Measurements from ENCODE around the gene ZNF695.
"Not testable (repeated sequence)": the region's sequence is repeated elsewhere in the genome, so short reads cannot be mapped to it uniquely, and the experiment has no call there.

Gene ZNF695

DNA sequence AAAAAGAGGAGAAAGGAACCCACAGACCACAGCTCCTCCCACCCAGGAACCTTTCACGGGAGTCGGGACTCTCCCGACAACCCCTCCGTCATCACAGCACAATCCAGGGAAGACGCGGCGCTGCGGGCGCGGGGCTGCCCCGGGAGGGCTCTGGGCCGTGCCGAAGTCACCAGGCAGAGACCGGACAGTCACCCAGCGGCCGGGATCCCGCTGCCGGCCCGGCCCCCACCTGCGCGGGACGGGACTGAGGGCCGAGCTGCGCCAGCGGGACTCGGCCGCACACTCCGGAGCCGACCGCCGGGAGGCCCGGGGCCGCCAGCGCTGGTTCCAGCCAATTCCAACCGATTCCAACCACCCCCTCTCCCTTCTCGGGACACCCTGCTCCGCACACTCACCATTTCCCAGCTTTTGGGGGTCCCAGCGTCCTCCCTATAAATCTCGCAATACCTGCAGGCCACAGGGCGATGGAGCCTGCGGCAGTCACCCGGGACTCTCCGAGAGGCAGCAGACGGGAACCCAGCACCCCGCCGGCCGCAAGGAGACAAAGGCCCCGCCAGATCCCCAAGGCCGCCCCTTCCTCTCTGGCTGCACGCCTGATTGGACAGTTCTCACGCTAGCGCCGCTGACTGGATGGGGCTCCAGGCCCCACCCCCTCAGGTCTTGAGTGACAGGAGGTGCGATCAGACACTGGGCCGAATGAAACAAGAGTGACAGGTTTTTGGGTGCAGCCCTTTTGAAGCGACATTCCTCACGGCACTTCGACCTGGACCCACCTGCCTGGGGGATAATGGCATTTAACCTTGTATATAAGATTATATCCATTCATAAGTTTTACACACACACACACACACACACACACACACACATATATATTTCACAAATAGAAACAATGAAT lies at the start of gene ZNF695:
TSS of gene ZNF695 (minus strand) at position 547 of the 895 bp plus-strand sequence. CDS start at position 398, 149 bp downstream.
- DNase-seq: peak; percentile 68 to 74

DNA sequence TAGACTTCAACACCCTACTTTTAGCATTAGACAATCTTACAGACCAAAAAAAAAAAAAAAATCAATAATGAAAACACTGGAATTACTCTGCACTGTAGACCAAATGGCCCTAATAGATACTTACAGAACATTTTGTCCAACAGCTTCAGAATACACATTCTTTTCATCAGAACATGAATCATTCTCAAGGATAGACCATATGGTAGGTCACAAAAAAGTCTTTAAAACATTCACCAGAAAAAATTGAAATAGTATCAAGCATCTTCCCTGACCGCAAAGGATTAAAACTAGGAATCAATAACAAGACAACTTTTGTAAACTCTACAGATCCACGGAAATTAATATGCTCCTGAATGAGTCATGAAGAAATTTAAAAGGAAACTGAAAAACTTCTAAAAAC lies 48.2 kb upstream of the ZNF695 start:
- DNase-seq: no peak

DNA sequence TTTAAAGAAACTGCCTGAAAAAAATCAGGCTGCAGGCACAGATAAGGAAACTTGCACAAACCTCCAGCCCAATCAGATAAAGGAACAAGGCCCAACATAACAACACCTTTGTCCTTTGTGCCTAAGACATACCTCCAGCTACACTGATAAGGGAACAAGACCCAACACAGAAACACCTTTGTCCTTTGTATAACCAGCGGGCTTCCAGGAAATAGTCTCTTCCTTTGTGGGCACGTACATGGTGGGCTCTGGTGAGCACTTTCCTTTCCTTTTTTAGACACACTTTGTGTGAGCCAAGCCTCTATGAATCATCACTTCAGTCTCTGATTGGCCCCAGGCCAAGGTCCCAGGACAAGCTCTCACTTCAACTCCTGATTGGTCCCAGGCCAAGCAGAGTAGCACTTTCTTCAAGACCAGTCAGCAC lies 47.1 kb upstream of the ZNF695 start:
- no peak for DNase-seq

DNA sequence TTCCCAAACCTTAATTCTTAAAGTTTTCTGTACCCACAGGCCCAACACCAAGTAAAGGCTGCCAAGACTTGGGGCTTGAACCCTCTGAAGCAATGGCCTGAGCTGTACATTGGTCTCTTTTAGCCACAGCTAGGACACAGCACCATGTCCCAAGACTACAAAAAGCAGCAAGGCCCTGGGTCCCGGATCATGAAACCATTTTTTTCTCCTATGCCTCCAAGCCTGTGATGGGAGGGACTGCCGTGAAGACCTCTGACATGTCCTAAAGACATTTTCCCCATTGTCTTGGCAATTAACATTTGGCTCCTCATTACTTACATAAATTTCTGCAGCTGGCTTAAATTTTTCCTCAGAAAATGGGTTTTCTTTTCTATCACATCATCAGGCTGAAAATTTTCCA lies 39.8 kb upstream of the ZNF695 start:
- DNase-seq: no peak

- DNase-seq: no peak
Observed at GRCh38 chr1:247047260-247047659, 39.4 kb upstream of the ZNF695 start.

GRCh38 chr1:247043406-247043805 lies 35.5 kb upstream of the ZNF695 start:
- DNase-seq: no peak

GRCh38 chr1:247037511-247038320 lies 29.9 kb upstream of the ZNF695 start:
- DNase-seq: no peak

- not testable (repeated sequence) for DNase-seq
Observed at GRCh38 chr1:247032306-247032705, 24.4 kb upstream of the ZNF695 start.

DNA sequence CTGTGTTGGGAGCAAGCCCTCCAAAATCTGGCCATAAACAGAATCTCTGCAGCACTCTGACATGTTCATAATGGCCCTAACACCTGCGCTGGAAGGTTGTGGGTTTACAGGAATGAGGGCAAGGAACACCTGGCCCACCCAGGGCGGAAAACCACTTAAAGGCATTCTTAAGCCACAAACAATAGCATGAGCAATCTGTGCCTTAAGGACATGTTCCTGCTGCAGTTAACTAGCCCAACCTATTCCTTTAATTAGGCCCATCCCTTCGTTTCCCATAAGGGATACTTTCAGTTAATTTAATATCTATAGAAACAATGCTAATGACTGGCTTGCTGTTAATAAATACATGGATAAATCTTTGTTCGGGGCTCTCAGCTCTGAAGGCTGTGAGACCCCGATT lies 16.8 kb upstream of the ZNF695 start:
- not testable (repeated sequence) for DNase-seq

DNA sequence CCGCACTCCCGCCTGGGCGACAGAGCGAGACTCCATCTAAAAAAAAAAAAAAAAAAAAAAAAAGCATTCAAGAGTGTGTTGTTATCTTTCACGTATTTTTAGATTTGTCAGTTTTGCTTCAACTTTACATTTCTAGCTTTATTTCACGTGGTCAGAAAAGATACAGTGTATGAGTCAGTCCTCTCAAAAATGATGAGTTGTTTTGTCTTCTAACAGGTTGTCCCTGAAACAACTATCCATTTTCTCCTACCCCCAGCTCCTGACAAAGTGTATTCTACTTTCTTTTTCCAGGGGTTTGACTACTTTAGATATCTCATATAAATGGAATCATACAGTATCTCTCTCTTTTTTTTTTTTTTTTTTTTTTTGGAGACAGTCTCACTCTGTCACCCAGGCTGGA lies 5.5 kb upstream of the ZNF695 start:
- DNase-seq: no peak

DNA sequence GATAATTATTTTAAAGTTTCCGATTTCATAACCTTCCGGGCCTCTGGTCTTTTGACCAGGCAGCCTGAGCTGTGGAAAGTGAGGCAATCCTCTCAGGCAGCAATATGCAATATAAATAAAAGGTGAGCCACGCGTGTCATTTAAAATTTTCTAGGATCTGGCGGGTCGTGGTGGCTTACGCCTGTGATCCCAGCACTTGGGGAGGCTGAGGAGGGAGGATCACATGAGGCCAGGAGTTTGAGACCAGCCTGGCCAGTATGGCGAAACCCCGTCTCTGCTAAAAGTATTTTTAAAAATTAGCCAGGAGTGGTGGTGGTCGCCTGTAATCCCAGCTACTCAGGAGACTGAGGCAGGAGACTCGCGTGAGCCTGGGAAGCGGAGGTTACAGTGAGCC lies 546 bp upstream of the ZNF695 start:
- no peak for DNase-seq

DNA sequence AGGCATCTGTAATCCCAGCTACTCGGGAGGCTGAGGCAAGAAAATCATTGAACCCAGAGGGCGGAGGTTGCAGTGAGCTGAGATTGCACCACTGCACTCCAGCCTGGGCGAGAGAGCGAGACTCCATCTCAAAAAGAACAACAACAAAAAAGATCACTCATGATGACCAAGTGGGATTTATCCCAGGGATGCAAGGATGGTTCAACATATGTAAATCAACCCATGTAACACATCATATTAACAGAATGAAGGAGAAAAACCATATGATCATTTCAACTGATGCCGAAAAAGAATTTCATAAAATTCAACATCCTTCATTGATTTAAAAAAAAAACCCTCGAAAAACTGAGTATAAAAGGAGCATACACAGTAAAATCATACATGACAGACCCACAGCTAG lies 3.8 kb downstream of the ZNF695 start:
- not testable (repeated sequence) for DNase-seq

DNA sequence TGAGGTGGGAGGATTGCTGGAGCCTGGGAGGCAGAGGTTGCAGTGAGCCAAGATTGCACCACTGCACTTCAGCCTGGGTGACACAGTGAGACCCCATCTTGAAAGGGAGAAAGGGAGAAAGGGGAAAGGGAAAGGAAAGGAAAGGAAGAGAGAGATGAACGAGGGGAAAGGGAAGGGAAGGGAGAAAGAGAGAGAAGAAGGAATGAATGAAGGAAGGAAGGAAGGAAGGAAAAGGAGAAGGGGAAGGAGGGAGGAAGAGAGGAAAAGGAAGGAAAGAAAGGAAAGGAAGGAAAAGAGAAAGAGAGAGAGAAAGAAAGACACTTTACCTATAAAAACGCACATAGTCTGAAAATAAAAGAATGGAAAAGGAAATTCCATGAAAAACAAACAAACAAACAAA lies 18.0 kb downstream of the ZNF695 start:
- no peak for DNase-seq

DNA sequence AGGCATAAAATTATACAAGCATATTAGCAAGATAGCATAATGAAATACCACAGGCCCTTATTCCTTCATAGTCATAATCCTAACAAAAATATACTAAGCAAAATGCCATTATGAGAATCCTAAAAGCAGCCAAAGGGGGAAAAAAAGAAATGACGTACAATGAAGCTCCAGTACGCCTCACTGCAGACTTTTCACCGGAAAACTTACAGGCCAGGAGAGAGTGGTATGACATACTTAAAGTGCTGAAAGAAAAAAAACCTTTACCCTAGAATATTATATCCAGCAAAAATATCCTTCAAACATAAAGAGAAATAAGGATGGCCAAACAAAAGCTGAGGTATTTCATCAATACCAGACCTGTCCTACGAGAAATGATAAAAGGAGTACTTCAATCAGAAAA lies 19.5 kb downstream of the ZNF695 start:
- DNase-seq: no peak

DNA sequence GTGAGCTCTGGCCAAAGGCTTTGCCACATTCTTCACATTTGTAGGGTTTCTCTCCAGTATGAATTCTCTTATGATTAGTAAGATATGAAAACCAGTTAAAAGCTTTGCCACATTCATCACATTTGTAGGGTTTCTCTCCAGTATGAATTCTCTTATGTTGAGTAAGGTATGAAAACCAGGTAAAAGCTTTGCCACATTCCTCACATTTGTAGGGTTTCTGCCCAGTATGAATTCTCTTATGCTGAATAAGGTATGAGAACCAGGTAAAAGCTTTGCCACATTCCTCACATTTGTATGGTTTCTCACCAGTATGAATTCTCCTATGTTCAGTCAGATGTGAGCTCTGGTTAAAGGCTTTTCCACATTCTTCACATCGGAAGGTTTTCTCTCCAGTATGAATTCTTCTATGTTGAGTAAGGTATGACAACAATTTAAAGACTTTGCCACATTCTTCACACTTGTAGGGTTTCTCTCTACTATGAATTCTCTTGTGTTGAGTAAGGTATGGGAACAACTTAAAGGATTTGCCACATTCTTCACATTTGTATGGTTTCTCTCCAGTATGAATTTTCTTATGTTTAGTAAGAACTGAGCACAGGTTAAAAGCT lies 20.7 kb downstream of the ZNF695 start:
- no peak for DNase-seq

DNA sequence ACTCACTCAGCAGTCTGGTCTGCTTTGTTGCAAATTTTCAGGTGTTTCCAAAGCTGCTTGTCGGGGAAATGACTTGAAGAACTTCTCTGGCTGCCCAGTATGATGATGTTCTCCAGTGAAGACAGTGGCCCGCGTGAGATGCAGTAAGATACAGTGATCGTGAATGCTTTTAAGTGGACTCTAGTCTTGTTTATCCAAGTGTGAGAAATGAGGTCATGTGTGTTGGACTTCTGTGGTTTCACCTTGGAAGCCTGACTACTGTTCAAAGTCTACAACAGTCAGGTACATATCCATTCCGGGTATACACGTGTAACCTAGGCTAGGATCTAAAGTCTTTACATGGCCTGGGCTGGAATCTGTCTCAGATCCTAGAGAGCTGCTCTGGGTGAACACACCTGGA lies 29.1 kb downstream of the ZNF695 start:
- DNase-seq: no peak

DNA sequence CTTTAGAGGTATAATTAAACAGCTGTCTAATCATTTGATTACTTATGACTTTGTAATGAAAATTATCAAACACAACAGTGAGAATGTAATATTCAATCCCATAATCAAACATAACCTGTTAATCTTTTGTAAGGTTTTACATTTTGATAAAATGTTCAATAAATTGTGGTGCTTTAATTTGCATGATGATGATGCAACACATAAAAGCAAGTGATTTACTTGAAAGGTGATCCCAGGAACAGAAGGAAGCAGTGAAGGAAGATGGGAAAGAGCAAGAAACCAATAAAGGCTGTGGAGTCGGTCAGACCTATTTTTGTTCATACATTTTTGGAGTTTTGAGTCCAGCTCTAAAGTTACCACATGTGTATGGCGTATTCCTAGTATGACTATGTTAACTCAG lies 29.6 kb downstream of the ZNF695 start:
- DNase-seq: no peak

- DNase-seq: no peak
Observed at GRCh38 chr1:246971969-246972368, 35.9 kb downstream of the ZNF695 start.

DNA sequence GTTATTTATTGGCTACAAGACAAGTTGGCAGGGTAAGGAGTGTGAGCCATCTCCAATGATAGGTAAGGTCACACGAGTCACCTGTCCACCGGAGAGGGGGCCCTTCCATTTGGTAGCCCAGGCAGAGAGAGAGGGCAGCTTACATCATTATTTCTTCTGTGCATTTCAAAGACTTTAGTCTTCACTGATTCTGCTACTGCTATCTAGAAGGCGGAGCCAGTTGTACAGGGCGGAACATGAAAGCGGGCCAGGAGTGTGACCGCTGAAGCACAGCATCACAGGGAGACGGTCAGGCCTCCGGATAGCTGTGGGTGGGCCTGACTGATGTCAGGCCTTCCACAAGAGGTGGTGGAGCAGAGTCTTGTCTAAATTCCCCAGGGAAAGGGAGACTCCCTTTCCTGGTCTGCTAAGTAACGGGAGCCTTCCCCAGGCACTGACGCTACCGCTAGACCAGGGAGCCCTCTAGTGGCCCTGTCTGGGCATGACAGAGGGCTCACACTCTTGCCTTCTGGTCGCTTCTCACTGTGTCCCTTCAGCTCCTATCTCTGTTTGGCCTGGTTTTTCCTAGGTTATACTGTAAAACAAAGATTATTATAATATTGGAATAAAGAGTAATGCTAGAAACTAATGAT lies 36.7 kb downstream of the ZNF695 start:
- peak; percentile 59 to 65 for DNase-seq

- DNase-seq: no peak
Observed at GRCh38 chr1:246969621-246970020, 38.2 kb downstream of the ZNF695 start.

DNA sequence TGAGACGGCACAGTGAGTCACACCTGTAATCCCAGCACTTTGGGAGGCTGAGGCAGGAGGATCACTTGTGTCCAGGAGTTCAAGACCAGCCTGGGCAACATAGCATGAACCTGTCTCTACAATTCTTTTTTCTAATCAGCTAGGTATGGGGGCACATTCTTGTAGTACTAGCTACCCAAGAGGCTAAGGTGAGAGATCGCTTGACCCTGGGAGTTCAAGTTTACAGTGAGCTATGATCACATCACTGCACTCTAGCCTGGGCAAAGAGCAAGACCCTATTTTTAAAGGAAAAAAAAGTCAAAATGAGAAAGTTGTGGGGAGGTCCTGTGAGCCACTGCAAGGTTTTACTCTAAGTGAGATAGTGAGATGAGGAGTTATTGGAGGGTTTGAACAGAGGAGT lies 41.4 kb downstream of the ZNF695 start:
- no peak for DNase-seq

- DNase-seq: no peak
Observed at GRCh38 chr1:246959944-246960693, 47.7 kb downstream of the ZNF695 start.

Data from activated T-cell treated with anti-CD3 and anti-CD28 coated beads, Interleukin-2, amount 50 U/mL, for 48 hours (primary cell).